H9 (cell line): Measurements from ENCODE around the gene KATNB1. TPM values are rescaled to one million over a fixed set of nuclear protein-coding genes. Genes with fewer than 3 reads are reported as not detected.
A peak's percentile ranks its signal among the peaks of the same experiment; 100 is the strongest.

Experiments used
- DNase-seq: peaks from one replicate; pipeline ENCODE4 v3.0.0-alpha.2; 2017
- H2AFZ ChIP-seq: one replicate; pipeline ENCODE4 v1.6.1; 2013; ENCODE audit warnings: mild to moderate bottlenecking, low read length, control low read depth, moderate library complexity
- H2AK5ac ChIP-seq: 2 replicates; pipeline ENCODE4 v1.6.1; 2013; ENCODE audit warnings: low read length, control low read depth, mixed read lengths; ENCODE audit not compliant: insufficient read length
- H2BK120ac ChIP-seq: one replicate; pipeline ENCODE4 v1.6.1; 2013; ENCODE audit warnings: low read depth, mild to moderate bottlenecking, low read length, control low read depth, inconsistent platforms; ENCODE audit not compliant: poor library complexity, severe bottlenecking
- H2BK12ac ChIP-seq: 2 replicates; pipeline ENCODE4 v1.6.1; 2013; ENCODE audit warnings: low read length, control low read depth, mixed read lengths, low read depth; ENCODE audit not compliant: insufficient read length
- H2BK15ac ChIP-seq: 2 replicates; pipeline ENCODE4 v1.6.1; 2013; ENCODE audit warnings: low read depth, low read length, control low read depth
- H2BK20ac ChIP-seq: one replicate; pipeline ENCODE4 v1.6.1; 2013; ENCODE audit warnings: low read depth, mild to moderate bottlenecking, low read length, control low read depth, inconsistent platforms; ENCODE audit not compliant: poor library complexity, severe bottlenecking
- H2BK5ac ChIP-seq: 2 replicates; pipeline ENCODE4 v1.6.1; 2013; ENCODE audit warnings: low read length, control low read depth, mixed read lengths; ENCODE audit not compliant: insufficient read length
- H3K14ac ChIP-seq: 2 replicates; pipeline ENCODE4 v1.6.1; 2013; ENCODE audit warnings: low read length, control low read depth; ENCODE audit not compliant: insufficient read depth
- H3K18ac ChIP-seq: 2 replicates; pipeline ENCODE4 v1.6.1; 2013; ENCODE audit warnings: low read depth, mild to moderate bottlenecking, mixed read lengths, low read length, control low read depth; ENCODE audit not compliant: insufficient read length
- H3K23ac ChIP-seq: 2 replicates; pipeline ENCODE4 v1.6.1; 2013; ENCODE audit warnings: low read length, control low read depth, mixed read lengths, low read depth; ENCODE audit not compliant: insufficient read length
- H3K23me2 ChIP-seq: 2 replicates; pipeline ENCODE4 v1.6.1; 2013; ENCODE audit warnings: low read depth, mild to moderate bottlenecking, mixed read lengths, low read length, control low read depth; ENCODE audit not compliant: insufficient read length, poor library complexity, severe bottlenecking
- H3K27ac ChIP-seq: 2 replicates; pipeline ENCODE4 v1.5.1; 2013; ENCODE audit warnings: low read length, control low read depth, mixed read lengths, low read depth; ENCODE audit not compliant: insufficient read length
- H3K27me3 ChIP-seq: 2 replicates; pipeline ENCODE4 v1.6.1; 2013; ENCODE audit warnings: low read length, control low read depth, inconsistent platforms; ENCODE audit not compliant: insufficient read depth
- H3K4ac ChIP-seq: 2 replicates; pipeline ENCODE4 v1.6.1; 2013; ENCODE audit warnings: low read depth, mild to moderate bottlenecking, control low read depth, inconsistent platforms, low read length, moderate library complexity
- H3K4me1 ChIP-seq: 2 replicates; pipeline ENCODE4 v1.6.1; 2013; ENCODE audit warnings: low read length, control low read depth, inconsistent platforms; ENCODE audit not compliant: insufficient read depth
- H3K4me2 ChIP-seq: 2 replicates; pipeline ENCODE4 v1.6.1; 2013; ENCODE audit warnings: low read length, control low read depth, mixed read lengths; ENCODE audit not compliant: insufficient read length, insufficient read depth
- H3K56ac ChIP-seq: 2 replicates; pipeline ENCODE4 v1.6.1; 2013; ENCODE audit warnings: low read depth, mild to moderate bottlenecking, mixed read lengths, low read length, control low read depth; ENCODE audit not compliant: insufficient read length
- H3K79me1 ChIP-seq: 2 replicates; pipeline ENCODE4 v1.6.1; 2013; ENCODE audit warnings: low read depth, mild to moderate bottlenecking, moderate library complexity, low read length, control low read depth, inconsistent platforms; ENCODE audit not compliant: insufficient read depth, poor library complexity, severe bottlenecking
- H3K79me2 ChIP-seq: 2 replicates; pipeline ENCODE4 v1.6.1; 2013; ENCODE audit warnings: low read length, control low read depth, inconsistent platforms; ENCODE audit not compliant: insufficient read depth
- H3K9ac ChIP-seq: 2 replicates; pipeline ENCODE4 v1.6.1; 2013; ENCODE audit warnings: low read length, control low read depth, mixed read lengths; ENCODE audit not compliant: insufficient read length; ENCODE audit errors: extremely low read depth
- H3K9me3 ChIP-seq: one replicate; pipeline ENCODE4 v1.6.1; 2013; ENCODE audit warnings: low read depth, low read length, inconsistent platforms; ENCODE audit not compliant: control insufficient read depth
- H3T11ph ChIP-seq: one replicate; pipeline ENCODE4 v1.6.1; 2013; ENCODE audit warnings: mild to moderate bottlenecking, low read length, control low read depth, inconsistent platforms
- H4K20me1 ChIP-seq: one replicate; pipeline ENCODE4 v1.6.1; 2013; ENCODE audit not compliant: control insufficient read depth, insufficient read length, insufficient read depth
- H4K5ac ChIP-seq: 2 replicates; pipeline ENCODE4 v1.6.1; 2013; ENCODE audit warnings: low read depth, mild to moderate bottlenecking, mixed read lengths, low read length, control low read depth; ENCODE audit not compliant: insufficient read length
- H4K8ac ChIP-seq: replicated peaks from 2 replicates; pipeline ENCODE4 v1.6.1; 2013; ENCODE audit warnings: low read length, control low read depth, mixed read lengths, low read depth; ENCODE audit not compliant: insufficient read length
- H4K91ac ChIP-seq: 2 replicates; pipeline ENCODE4 v1.6.1; 2013; ENCODE audit warnings: low read depth, mild to moderate bottlenecking, moderate library complexity, mixed read lengths, low read length, control low read depth; ENCODE audit not compliant: insufficient read length
- H3K27ac Mint-ChIP-seq, 3 experiments: 2 replicates in 2 of 3; 3 replicates in 1 of 3; pipeline ENCODE4 v1.8.0; 2020 to 2021; ENCODE audit warnings: mixed read lengths in 3 of 3, mild to moderate bottlenecking in 1 of 3, moderate library complexity in 1 of 3
- H3K27me3 Mint-ChIP-seq: 2 replicates; pipeline ENCODE4 v1.8.0; 2021; ENCODE audit warnings: low read depth, mild to moderate bottlenecking, moderate library complexity, mixed read lengths
- H3K36me3 Mint-ChIP-seq, 3 experiments: 2 replicates in 2 of 3; 3 replicates in 1 of 3; pipeline ENCODE4 v1.8.0; 2020 to 2021; ENCODE audit warnings: low read depth in 3 of 3, mixed read lengths in 3 of 3; ENCODE audit not compliant: insufficient read depth in 1 of 3
- H3K4me1 Mint-ChIP-seq, 2 experiments: 2 replicates each; pipeline ENCODE4 v1.8.0; 2020; ENCODE audit warnings: mixed read lengths in 2 of 2
- H3K4me3 Mint-ChIP-seq, 2 experiments: 2 replicates in 1 of 2; 3 replicates in 1 of 2; pipeline ENCODE4 v1.8.0; 2020 to 2021; ENCODE audit warnings: mild to moderate bottlenecking in 2 of 2, mixed read lengths in 2 of 2, moderate library complexity in 1 of 2
- H3K9me3 Mint-ChIP-seq, 2 experiments: 2 replicates in 1 of 2; 3 replicates in 1 of 2; pipeline ENCODE4 v1.8.0; 2020; ENCODE audit warnings: mild to moderate bottlenecking in 2 of 2, mixed read lengths in 2 of 2, moderate library complexity in 1 of 2
- CTCF ChIP-seq: fragments of 200-600 bp; sonication (generic); conservative IDR thresholded peaks from 3 replicates; pipeline ENCODE4 v1.8.0; 2021; ENCODE audit warnings: antibody characterized with exemption, mild to moderate bottlenecking
- WGBS: extraction: QIAGEN DNeasy Blood & Tissue Kit; methylation state at CpG from one replicate; pipeline ENCODE4 v1.1.7; 2013; ENCODE audit warnings: missing lambda C conversion rate, low lambda C conversion rate, mixed read lengths; ENCODE audit not compliant: insufficient read length; ENCODE audit errors: extremely low coverage; 5-methylcytosine and 5-hydroxymethylcytosine counted together
- total RNA-seq: library from RNA; stranded (reverse); gene quantifications from 2 replicates; pipeline ENCODE4 v1.2.1, GENCODE V29; 2021

Gene KATNB1
- total RNA-seq, 1 experiment from 2014 or later = 29.9 TPM

- peaks cover 12% of the 10 kb centered on the region; the same call in 1 of the 2 replicates for H3K4me1 ChIP-seq
Measured at GRCh38 chr16:57800200-57801097, 64.9 kb downstream of the KATNB1 start.

More at GRCh38 chr16:57800200-57801097, 64.9 kb downstream of the KATNB1 start:
- Mint-ChIP-seq H3K27me3 (peaks cover 44% of the 10 kb centered on the region), H3K9me3 (no peaks in the 10 kb centered on the region; a peak in 2 of 5 replicates), H3K4me3 (0 out of 5 replicates have a peak overlapping the region, but pooled peaks of 1 of the 2 experiments have one; percentile 73), H3K27ac (no peak overlapping the region; a peak in 1 of 7 replicates), H3K36me3 (no peaks in the 10 kb centered on the region), H3K4me1 (peaks cover 43 to 48% of the 10 kb centered on the region in 2 experiments)
- Histone ChIP-seq H2AK5ac (no peak overlapping the region), H2BK5ac (no peak overlapping the region), H2BK15ac (no peak overlapping the region), H3K79me1 (no peaks in the 10 kb centered on the region), H2AFZ (no peak overlapping the region), H3K23ac (no peak overlapping the region), H3K27me3 (no peaks in the 10 kb centered on the region; the same call in 1 of the 2 replicates), H4K5ac (no peak overlapping the region), H4K91ac (no peak overlapping the region), H2BK12ac (no peak overlapping the region), H3K56ac (no peak overlapping the region), H2BK20ac (no peak overlapping the region), H2BK120ac (no peak overlapping the region), H4K8ac (no peak overlapping the region), H3T11ph (no peak overlapping the region), H3K27ac (no peak overlapping the region), H3K79me2 (no peaks in the 10 kb centered on the region), H3K23me2 (peaks cover 4% of the 10 kb centered on the region), H4K20me1 (no peaks in the 10 kb centered on the region), H3K4ac (no peak overlapping the region), H3K18ac (no peak overlapping the region), H3K9me3 (no peaks in the 10 kb centered on the region), H3K14ac (no peak overlapping the region), H3K4me2 (no peak overlapping the region), H3K9ac (no peak overlapping the region)
- no peak for TF ChIP-seq CTCF
- no CpG with 5 or more reads among the region's 12 CpGs for WGBS
- DNase-seq = no peak
